Heart left ventricle (tissue), 16 donors: ENCODE measurements around the gene SGCE. TPM values are rescaled to one million over a fixed set of nuclear protein-coding genes. Genes with fewer than 3 reads are reported as not detected.
"Not testable (repeated sequence)": the region's sequence is repeated elsewhere in the genome, so short reads cannot be mapped to it uniquely, and the experiment has no call there.

Experiments used
- ATAC-seq, 4 donors: fragments of 200-7000 bp; cut with Tn5 transposase; one replicate each; pipeline ENCODE4 v1.9.1; 2020 to 2022; ENCODE audit warnings: moderate library complexity in 4 of 4, mild to moderate bottlenecking in 3 of 4, moderate number of reproducible peaks in 1 of 4
- DNase-seq, 5 donors: peaks; one replicate each; pipeline ENCODE4 v3.0.0-alpha.2; 2020
- H3K27ac ChIP-seq, 12 donors: fragments of 200-600 bp; sonication (generic) in 4 of 12; one replicate each; pipeline versions ENCODE4 v1.5.0 to v1.8.0; 2016 to 2022; ENCODE audit warnings: mild to moderate bottlenecking in 2 of 12
- H3K27me3 ChIP-seq, 9 donors: fragments of 200-600 bp; sonication (generic) in 2 of 9; one replicate each; pipeline versions ENCODE4 v1.5.1 to v1.8.0; 2016 to 2022; ENCODE audit warnings: mild to moderate bottlenecking in 3 of 9
- H3K36me3 ChIP-seq, 9 donors: fragments of 200-600 bp; sonication (generic) in 2 of 9; one replicate each; pipeline versions ENCODE4 v1.5.0 to v1.8.0; 2018 to 2022; ENCODE audit warnings: mild to moderate bottlenecking in 2 of 9
- H3K4me1 ChIP-seq, 12 donors: fragments of 200-600 bp; sonication (generic) in 4 of 12; one replicate each; pipeline versions ENCODE4 v1.5.0 to v1.8.0; 2016 to 2022; ENCODE audit warnings: mild to moderate bottlenecking in 3 of 12
- H3K4me3 ChIP-seq, 12 donors: fragments of 200-600 bp; sonication (generic) in 4 of 12; one replicate each; pipeline versions ENCODE4 v1.5.0 to v1.8.0; 2017 to 2022; ENCODE audit warnings: mild to moderate bottlenecking in 9 of 12, moderate library complexity in 4 of 12
- H3K9me3 ChIP-seq, 12 donors: fragments of 200-600 bp; sonication (generic) in 4 of 12; one replicate each; pipeline versions ENCODE4 v1.5.0 to v1.8.0; 2016 to 2022; ENCODE audit warnings: mild to moderate bottlenecking in 1 of 12
- CTCF ChIP-seq, 12 donors: fragments of 200-600 bp; sonication (generic) in 4 of 12; IDR thresholded peaks; one replicate each; pipeline versions ENCODE4 v1.5.0 to v1.8.0; 2018 to 2022; ENCODE audit warnings: antibody characterized with exemption in 12 of 12, mild to moderate bottlenecking in 5 of 12
- POLR2A ChIP-seq, 2 donors: fragments of 450-650 bp; IDR thresholded peaks; one replicate each; pipeline ENCODE4 v1.6.1; 2017; ENCODE audit warnings: antibody characterized with exemption in 2 of 2, mild to moderate bottlenecking in 2 of 2, moderate library complexity in 2 of 2
- WGBS, 4 donors: extraction: QIAGEN DNeasy Blood & Tissue Kit in 2 of 4; methylation state at CpG; one replicate each; pipeline versions ENCODE4 v1.1.5 to v1.1.7; 2013 to 2018; 5-methylcytosine and 5-hydroxymethylcytosine counted together
- intact Hi-C, 10 donors: fragments of 100-400 bp; cut with DNase I; formaldehyde crosslinking; loops; one replicate each; pipeline versions ENCODE4 v1.11.1 to v1.14.2; 2022
- long read RNA-seq, 3 donors: library from polyadenylated mRNA; unstranded; transcript quantifications; one replicate each; pipeline ENCODE4 v2.0.0, GENCODE V29; 2020 to 2021
- polyA plus RNA-seq, 2 donors: library from polyadenylated mRNA; stranded (reverse); fragments of 200-250 nt; gene quantifications; one replicate each; pipeline ENCODE4 v1.2.3, GENCODE V29; 2013
- total RNA-seq, 9 donors: library from RNA; depleted of rRNA in 2 of 9; stranded (reverse); fragments of >200 nt in 2 of 9; fragmentation: NEBNext Ultra II Directional in 3 of 9; extraction: Animal tissue kit (Norgen Biotek cat#: 25700) in 3 of 9; gene quantifications; one replicate each; pipeline versions ENCODE4 v1.1.0 to v1.2.4, GENCODE V29; 2016 to 2023
- donor health status: ischemic (EF 13 %, LVEDD 7.1; RV severe dilation, severe dysfunction).
- donor health status: healthy with polysubstance abuse.
- donor health status: DM: no; HTN: yes; CAD: no.
- donor health status: DM: no; HTN: no; CAD: no.
- donor health status: ischemic (EF 25% LVEDD 6.9; RV normal size, moderate dysfunction).
- donor health status: ischemic (EF 25% LVEDD 5.7; RV mildly dilated, moderate dysfunction).
- donor health status: healthy.
- donor health status: DM: yes; HTN: yes; CAD: no.
- donor health status: ischemic (EF 35%, LVEDD 5.7; RV mildly dilated, moderate dysfunction).
- donor health status: nonischemic (EF 11% LVEDD 7.7; RV severe dilation, severe dysfunction).
- donor health status: DM: yes; HTN: yes; CAD: no.
- donor health status: PGD.
- donor health status: ischemic (EF 29% LVEDD 5.4; RV normal size, mild dysfunction).
- donor health status: nonischemic (EF 23%, LVEDD 6.1; RV moderate dilation, normal function).

SGCE gene, protein sequence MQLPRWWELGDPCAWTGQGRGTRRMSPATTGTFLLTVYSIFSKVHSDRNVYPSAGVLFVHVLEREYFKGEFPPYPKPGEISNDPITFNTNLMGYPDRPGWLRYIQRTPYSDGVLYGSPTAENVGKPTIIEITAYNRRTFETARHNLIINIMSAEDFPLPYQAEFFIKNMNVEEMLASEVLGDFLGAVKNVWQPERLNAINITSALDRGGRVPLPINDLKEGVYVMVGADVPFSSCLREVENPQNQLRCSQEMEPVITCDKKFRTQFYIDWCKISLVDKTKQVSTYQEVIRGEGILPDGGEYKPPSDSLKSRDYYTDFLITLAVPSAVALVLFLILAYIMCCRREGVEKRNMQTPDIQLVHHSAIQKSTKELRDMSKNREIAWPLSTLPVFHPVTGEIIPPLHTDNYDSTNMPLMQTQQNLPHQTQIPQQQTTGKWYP
- total RNA-seq (10 to 100 TPM; 14.3 to 40.2 (median 27.2) TPM), polyA plus RNA-seq (10 to 100 TPM in 1 of 2 donors, 1 to 10 TPM in 1; 10.0 to 15.5 TPM)
- long read RNA-seq, donor 1, transcript SGCE-299 (11 exons, 1,614 nt), result major isoform, 16 of 24 reads
- long read RNA-seq, donor 1, partial matches to known transcripts, result 4 of 24 reads
- long read RNA-seq, donor 1, other reads (novel, unspliced or antisense), result 4 of 24 reads
- long read RNA-seq, donor 2, transcript SGCE-299 (11 exons, 1,614 nt), result major isoform, 20 of 27 reads
- long read RNA-seq, donor 2, partial matches to known transcripts, result 1 of 27 reads
- long read RNA-seq, donor 2, other reads (novel, unspliced or antisense), result 2 of 27 reads
- long read RNA-seq, donor 3, transcript SGCE-299 (11 exons, 1,614 nt), result major isoform, 8 of 11 reads
- long read RNA-seq, donor 3, partial matches to known transcripts, result 3 of 11 reads
- long read RNA-seq, donor 3, other reads (novel, unspliced or antisense), result 0 of 11 reads

DNA sequence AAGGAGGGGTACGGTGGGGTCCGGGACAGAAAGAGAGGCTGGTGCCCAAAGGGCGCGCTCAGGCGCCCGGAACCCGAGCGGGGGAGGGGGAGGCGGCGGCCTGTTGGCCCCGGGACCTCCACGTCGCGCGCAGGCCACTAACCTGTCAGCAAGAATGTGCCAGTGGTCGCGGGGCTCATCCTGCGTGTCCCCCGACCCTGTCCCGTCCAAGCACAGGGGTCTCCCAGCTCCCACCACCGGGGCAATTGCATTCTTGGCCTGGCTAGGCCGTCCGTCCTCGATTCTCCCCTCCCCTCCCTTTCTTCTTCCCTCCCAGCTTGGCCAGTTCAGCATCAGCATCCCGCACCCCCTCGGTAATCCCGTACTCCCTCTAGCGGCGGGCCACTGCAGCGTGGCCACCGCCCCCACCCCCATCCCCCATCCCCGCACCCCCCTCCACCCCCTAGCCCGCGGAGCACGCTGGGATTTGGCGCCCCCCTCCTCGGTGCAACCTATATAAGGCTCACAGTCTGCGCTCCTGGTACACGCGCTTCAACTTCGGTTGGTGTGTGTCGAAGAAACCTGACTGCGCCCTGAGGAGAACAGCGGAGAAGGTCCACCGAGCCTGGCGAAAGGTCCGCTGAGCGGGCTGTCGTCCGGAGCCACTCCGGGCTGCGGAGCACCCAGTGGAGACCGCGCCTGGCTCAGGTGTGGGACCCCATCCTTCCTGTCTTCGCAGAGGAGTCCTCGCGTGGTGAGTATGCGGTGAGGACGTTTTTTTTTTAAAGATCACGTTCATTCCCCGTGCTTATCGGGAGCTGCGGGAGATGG lies at the start of gene SGCE:
Gene SGCE (minus strand): TSS at position 286 of the 810 bp plus-strand sequence. CDS start 35 bp downstream, at position 251.
- TF ChIP-seq CTCF (IDR thresholded peaks at IDR 0.05) (peak; percentile 25 to 76 (median 60)), POLR2A (IDR thresholded peaks at IDR 0.05) (no peak)
- H3K27me3 ChIP-seq, result peaks cover 0 to 44% (median 7%) of the 10 kb centered on the region in 9 donors
- peak within 1 kb of the TSS; percentile 52 to 79 (median 72) for H3K4me3 ChIP-seq
- H3K36me3 ChIP-seq, result no peaks in the 10 kb centered on the region
- peak; percentile 44 to 82 (median 73) for ATAC-seq
- peaks cover 0 to 30% (median 5%) of the 10 kb centered on the region in 12 donors for H3K4me1 ChIP-seq
- intact Hi-C loops, result loop anchor here in 6 of 10 donors (5.0 to 10.0 kb wide), 6 partner anchors 141 to 371 kb away; partner anchors contain the start of genes CASD1 (in 1 of the 6) and PPP1R9A (in 1 of the 6)
- H3K9me3 ChIP-seq, result no peaks in the 10 kb centered on the region
- peak; percentile 69 to 82 (median 76) for DNase-seq
- 23 to 28% (median 25%) methylated on average over 61 to 63 of the region's 63 CpGs for WGBS, 4 donors
- peak within 1 kb of the TSS; percentile 36 to 84 (median 66) for H3K27ac ChIP-seq

DNA sequence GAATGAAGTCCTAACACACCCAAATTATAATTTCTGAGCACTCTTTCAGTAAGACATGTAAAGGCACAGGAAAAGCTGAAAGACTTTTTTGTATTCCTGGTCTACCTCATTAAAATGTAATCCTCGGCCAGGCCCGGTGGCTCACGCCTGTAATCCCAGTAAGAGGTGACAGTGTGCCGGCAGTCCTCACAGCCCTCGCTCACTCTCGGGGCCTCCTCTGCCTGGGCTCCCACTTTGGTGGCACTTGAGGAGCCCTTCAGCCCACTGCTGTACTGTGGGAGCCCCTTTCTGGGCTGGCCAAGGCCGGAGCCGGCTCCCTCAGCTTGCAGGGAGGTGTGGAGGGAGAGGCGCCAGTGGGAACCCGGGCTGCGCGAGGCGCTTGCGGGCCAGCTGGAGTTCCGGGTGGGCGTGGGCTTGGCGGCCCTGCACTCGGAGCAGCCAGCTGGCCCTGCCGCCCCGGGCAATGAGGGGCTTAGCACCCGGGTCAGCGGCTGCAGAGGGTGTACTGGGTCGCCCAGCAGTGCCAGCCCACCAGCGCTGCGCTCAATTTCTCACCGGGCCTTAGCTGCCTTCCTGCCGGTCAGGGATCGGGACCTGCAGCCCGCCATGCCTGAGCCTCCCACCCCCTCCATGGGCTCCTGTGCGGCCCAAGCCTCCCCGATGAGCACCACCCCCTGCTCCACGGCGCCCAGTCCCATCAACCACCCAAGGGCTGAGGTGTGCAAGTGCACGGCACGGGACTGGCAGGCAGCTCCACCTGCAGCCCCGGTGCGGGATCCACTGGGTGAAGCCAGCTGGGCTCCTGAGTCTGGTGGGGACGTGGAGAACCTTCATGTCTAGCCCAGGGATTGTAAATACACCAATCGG lies 49.5 kb upstream of the SGCE start:
- H3K4me3 ChIP-seq, H3K27me3 ChIP-seq, intact Hi-C loops, H3K27ac ChIP-seq, H3K9me3 ChIP-seq, H3K36me3 ChIP-seq, H3K4me1 ChIP-seq, ATAC-seq: not testable (repeated sequence)
- peak in 1 of 5 donors; percentile 51 for DNase-seq
- WGBS, 4 donors, result 92 to 98% (median 97%) methylated on average over 16 to 39 of the region's 39 CpGs

DNA sequence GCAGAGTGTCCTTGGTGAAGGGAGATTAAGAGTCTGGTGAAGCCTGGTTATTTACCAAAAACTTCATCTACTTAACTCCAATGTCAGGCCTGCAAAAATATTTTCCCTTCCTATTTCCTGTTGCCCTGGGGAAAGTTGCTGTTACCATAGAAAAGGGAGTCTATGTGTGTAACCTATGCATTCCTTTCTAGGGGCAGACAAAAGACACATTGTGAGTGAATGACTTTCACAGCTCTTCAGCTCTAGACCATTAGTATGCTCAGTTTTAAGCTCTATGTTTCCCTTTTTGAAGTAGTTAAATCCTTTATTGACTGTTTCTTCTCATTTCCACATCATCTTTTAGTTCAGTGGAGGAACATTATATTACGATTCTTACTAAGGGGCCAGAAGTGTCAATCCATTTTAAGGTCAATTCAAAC lies 45.6 kb upstream of the SGCE start:
- TF ChIP-seq CTCF (IDR thresholded peaks at IDR 0.05), result no peak
- no peak for TF ChIP-seq POLR2A (IDR thresholded peaks at IDR 0.05)
- intact Hi-C loops, result no loop called here
- WGBS, 4 donors, result 75 to 85% (median 82%) methylated on average over 1 of the region's 1 CpG
- H3K4me3 ChIP-seq, result no peak overlapping the region
- H3K27ac ChIP-seq, result no peak overlapping the region
- no peaks in the 10 kb centered on the region for H3K27me3 ChIP-seq
- ATAC-seq (no peak), DNase-seq (no peak)
- H3K9me3 ChIP-seq, result no peaks in the 10 kb centered on the region
- H3K4me1 ChIP-seq, result peaks cover 0 to 12% (median 0%) of the 10 kb centered on the region in 12 donors
- no peaks in the 10 kb centered on the region for H3K36me3 ChIP-seq
